Bronchial epithelial cell (primary cell): ENCODE results near the gene ZNF485. TPM values are rescaled to one million over a fixed set of nuclear protein-coding genes. Genes with fewer than 3 reads are reported as not detected.

Experiments
- DNase-seq: peaks from one replicate; pipeline ENCODE4 v3.0.0-alpha.2; 2010; ENCODE audit warnings: low read depth
- FAIRE-seq: peaks from 2 replicates; lab custom pipeline; 2011; peaks lifted over from hg19 to GRCh38; lab: Jason Lieb, UNC
- H3K27me3 ChIP-seq: 2 replicates; pipeline ENCODE4 v1.5.1; 2011; ENCODE audit warnings: low read length; ENCODE audit not compliant: control insufficient read depth, insufficient read depth
- H3K36me3 ChIP-seq: 2 replicates; pipeline ENCODE4 v1.5.1; 2011; ENCODE audit warnings: low read length; ENCODE audit not compliant: control insufficient read depth, insufficient read depth
- H3K4me3 ChIP-seq: 2 replicates; pipeline ENCODE4 v1.5.1; 2011; ENCODE audit warnings: mild to moderate bottlenecking, low read depth, low read length, control low read depth
- CTCF ChIP-seq: IDR thresholded peaks from 2 replicates; pipeline ENCODE4 v1.5.1; 2011; ENCODE audit warnings: mild to moderate bottlenecking, moderate library complexity, low read length, control low read depth, inconsistent platforms; ENCODE audit not compliant: insufficient read depth, severe bottlenecking
- total RNA-seq: library from RNA; depleted of rRNA; stranded (reverse); fragments of >200 nt; gene quantifications from 2 replicates; pipeline ENCODE4 v1.2.1, GENCODE V29; 2014

The ZNF485 gene
- total RNA-seq, 1 donor from 2014 or later, result 4.7 TPM

- Histone ChIP-seq H3K27me3 (no peaks in the 10 kb centered on the region), H3K36me3 (peaks cover 4% of the 10 kb centered on the region), H3K4me3 (no peak overlapping the region)
- FAIRE-seq (no peak), DNase-seq (peak; percentile 32)
- no peak for TF ChIP-seq CTCF
Measured at GRCh38 chr10:43610636-43611035, 4.4 kb downstream of the ZNF485 start.

GRCh38 chr10:43616697-43617370 lies 10.6 kb downstream of the ZNF485 start:
- H3K27me3 ChIP-seq, result no peaks in the 10 kb centered on the region
- DNase-seq (no peak), FAIRE-seq (no peak)
- H3K4me3 ChIP-seq, result no peak overlapping the region
- no peak for TF ChIP-seq CTCF
- peaks cover 2% of the 10 kb centered on the region for H3K36me3 ChIP-seq

GRCh38 chr10:43619368-43619767 lies 13.1 kb downstream of the ZNF485 start:
- no peaks in the 10 kb centered on the region for H3K27me3 ChIP-seq
- DNase-seq (no peak), FAIRE-seq (no peak)
- H3K4me3 ChIP-seq, result no peak overlapping the region
- H3K36me3 ChIP-seq, result no peaks in the 10 kb centered on the region
- no peak for TF ChIP-seq CTCF

- no peak overlapping the region for H3K4me3 ChIP-seq
- FAIRE-seq, result no peak
- no peak for DNase-seq
- H3K36me3 ChIP-seq, result no peaks in the 10 kb centered on the region
- TF ChIP-seq CTCF, result no peak
- no peaks in the 10 kb centered on the region for H3K27me3 ChIP-seq
Measured at GRCh38 chr10:43622038-43622437, 15.8 kb downstream of the ZNF485 start.

- H3K27me3 ChIP-seq, result no peaks in the 10 kb centered on the region
- no peak for DNase-seq
- H3K36me3 ChIP-seq, result no peaks in the 10 kb centered on the region
- H3K4me3 ChIP-seq, result no peak overlapping the region
- TF ChIP-seq CTCF, result no peak
- FAIRE-seq, result no peak
Measured at GRCh38 chr10:43623351-43623750, 17.1 kb downstream of the ZNF485 start.

- TF ChIP-seq CTCF, result no peak
- Histone ChIP-seq H3K4me3 (no peak overlapping the region), H3K36me3 (no peaks in the 10 kb centered on the region), H3K27me3 (no peaks in the 10 kb centered on the region)
- DNase-seq, result no peak
- FAIRE-seq, result no peak
Measured at GRCh38 chr10:43627942-43628341, 21.7 kb downstream of the ZNF485 start.
